ENCODE measurements around the gene ARL5C.

The ARL5C gene

DNA sequence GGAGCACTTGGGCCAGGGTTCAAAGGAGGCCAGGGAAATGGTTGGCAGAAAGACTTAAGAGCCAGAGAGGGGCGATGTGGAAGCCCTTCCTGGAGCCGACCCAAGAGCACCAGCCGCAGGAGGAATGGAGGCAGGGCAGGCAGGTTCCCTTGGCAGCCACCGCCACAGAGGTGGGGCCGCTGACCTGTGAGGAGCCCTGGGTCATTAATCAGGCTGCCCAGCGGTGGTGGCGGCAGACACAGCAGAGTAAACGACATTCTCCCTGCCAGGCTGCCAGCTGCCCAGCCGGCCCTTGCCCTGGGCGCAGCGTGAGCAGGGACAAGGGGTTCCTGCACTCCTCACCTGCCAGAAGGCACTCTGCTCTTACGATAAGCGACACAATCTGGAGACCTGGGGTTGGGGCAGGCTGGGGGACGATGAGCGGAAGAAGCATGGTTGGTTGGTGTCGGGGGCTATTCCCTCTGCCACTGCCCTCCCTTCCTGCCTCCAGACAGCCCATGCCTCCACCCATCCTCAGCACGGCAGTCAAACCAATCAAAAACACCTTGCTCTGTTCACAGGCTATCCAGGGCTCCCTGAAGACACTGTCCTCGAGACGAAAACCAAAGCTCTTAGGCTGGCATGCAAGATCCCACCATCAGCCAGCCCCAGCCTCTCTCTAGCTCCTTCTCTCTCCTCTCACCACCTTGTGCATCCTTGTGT is 55.4 kb downstream of the ARL5C start:
- in situ Hi-C loops (cut with MboI; ENCODE audit: low sequenced_read_pairs), result no loop called here

DNA sequence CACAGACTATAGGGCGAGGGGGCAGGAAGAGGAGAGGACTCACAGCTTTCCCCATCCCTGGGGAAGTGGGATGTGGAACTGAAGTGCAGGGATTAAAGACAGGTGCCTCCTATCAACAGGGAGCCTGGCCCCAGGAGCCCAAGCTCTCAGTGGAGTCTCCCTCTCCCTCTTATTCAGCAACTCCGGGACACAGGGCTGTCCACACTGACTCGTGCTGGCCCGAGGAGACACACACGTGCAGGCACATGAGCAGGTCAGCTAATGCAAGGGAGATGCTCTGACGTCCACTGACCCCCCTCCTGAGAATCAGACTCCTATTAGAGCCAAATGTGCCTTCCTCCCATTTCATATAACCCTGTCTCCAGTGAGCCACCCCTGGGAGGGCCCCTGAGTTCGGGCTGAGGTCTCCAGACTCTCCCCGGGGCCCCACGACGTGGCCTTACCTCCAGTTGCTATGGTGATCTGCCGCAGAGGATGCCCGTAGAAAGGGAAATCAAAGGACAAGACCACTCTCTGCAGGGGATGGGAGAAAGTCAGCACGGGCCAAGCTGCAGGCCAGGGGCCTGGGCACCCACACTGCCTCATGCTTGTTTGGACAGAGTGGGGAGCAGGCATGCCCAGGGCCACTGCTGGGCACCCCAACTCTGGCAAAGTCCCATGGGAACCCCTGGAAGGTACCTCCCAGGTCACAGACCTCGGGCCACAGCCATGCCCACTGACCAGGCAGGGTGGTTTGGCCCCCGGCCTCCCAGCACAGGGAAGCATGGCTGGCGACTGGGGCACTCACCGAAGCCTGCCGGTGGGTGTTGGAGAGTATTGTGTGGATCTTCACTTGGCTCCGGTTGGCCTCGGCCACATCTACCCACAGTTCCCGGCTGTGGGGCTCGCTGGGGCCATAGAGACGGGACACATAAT is 57.2 kb downstream of the ARL5C start:
- in situ Hi-C loops (cut with MboI; ENCODE audit: low sequenced_read_pairs), result no loop called here

GRCh38 chr17:39107973-39108372 is 58.0 kb downstream of the ARL5C start:
- in situ Hi-C loops (cut with MboI; ENCODE audit: low sequenced_read_pairs), result no loop called here

GRCh38 chr17:39107155-39107554 is 58.8 kb downstream of the ARL5C start:
- in situ Hi-C loops (cut with MboI; ENCODE audit: low sequenced_read_pairs), result no loop called here

All from HL-60/S4 treated with phorbol 12-myristate 13-acetate at 8.2 ng/mL for 4 days and 3 days (cell line).